ENCODE measurements around the gene BAD.

- TF ChIP-seq CTCF (IDR thresholded peaks at IDR 0.05; ENCODE audit: low read depth, low read length, missing input control): no peak
- TF ChIP-seq TAF1 (conservative IDR thresholded peaks at IDR 0.05): no peak
- no peak for TF ChIP-seq RXRA (IDR thresholded peaks at IDR 0.05)
Measured at GRCh38 chr11:64220798-64221197, 63.7 kb downstream of the BAD start.
